Hepatocyte (in vitro differentiated cells): ENCODE results near the gene LRRTM3.

ENCODE experiments used
- CTCF ChIP-seq: fragments of 200-600 bp; sonication (generic); IDR thresholded peaks from 2 replicates; pipeline ENCODE4 v1.5.1; 2016; ENCODE audit warnings: antibody characterized with exemption, mild to moderate bottlenecking; ENCODE audit not compliant: poor library complexity
- EZH2 ChIP-seq: fragments of 200-600 bp; sonication (generic); IDR thresholded peaks from 2 replicates; pipeline ENCODE4 v1.6.1; 2016; ENCODE audit warnings: antibody characterized with exemption, mild to moderate bottlenecking, borderline replicate concordance

- TF ChIP-seq CTCF (no peak), EZH2 (no peak)
These were observed 15.1 kb downstream of the LRRTM3 start for GRCh38 chr10:66940965-66941364.
